OCI-LY3 (cell line): Measurements from ENCODE around the gene TTC8.

Source experiments
- H2AFZ ChIP-seq: fragments of 200-600, 300-600 bp; shearing (Covaris generic); 2 replicates; pipeline ENCODE4 v1.6.0; 2014; ENCODE audit warnings: antibody characterized with exemption, low read depth, low read length
- H3K27ac ChIP-seq: fragments of 200-600, 300-600 bp; sonication (generic); 2 replicates; pipeline ENCODE4 v1.5.1; 2014; ENCODE audit warnings: mild to moderate bottlenecking, low read length, moderate library complexity, mixed read lengths
- H3K27me3 ChIP-seq: fragments of 200-600, 300-600 bp; sonication (generic); 2 replicates; pipeline ENCODE4 v1.6.1; 2014; ENCODE audit warnings: low read depth, low read length, mixed read lengths
- H3K36me3 ChIP-seq: fragments of 200-600, 300-600 bp; sonication (generic); replicated peaks from 2 replicates; pipeline ENCODE3; 2014; ENCODE audit warnings: low read depth, low read length, mixed read lengths
- H3K4me1 ChIP-seq: fragments of 300-600, 200-600 bp; sonication (generic); 2 replicates; pipeline ENCODE4 v1.6.1; 2014; ENCODE audit warnings: low read length, mixed read lengths
- H3K4me2 ChIP-seq: fragments of 200-600, 300-600 bp; sonication (generic); 2 replicates; pipeline ENCODE4 v1.6.1; 2014; ENCODE audit warnings: low read length, mixed read lengths
- H3K4me3 ChIP-seq: fragments of 300-600, 200-600 bp; sonication (generic); 2 replicates; pipeline ENCODE4 v1.5.1; 2014; ENCODE audit warnings: antibody characterized with exemption, mild to moderate bottlenecking, low read length, moderate library complexity
- H3K79me2 ChIP-seq: fragments of 300-600, 200-600 bp; shearing (Covaris generic); 2 replicates; pipeline ENCODE4 v1.6.1; 2014; ENCODE audit warnings: mild to moderate bottlenecking, low read length, mixed read lengths
- H3K9ac ChIP-seq: fragments of 300-600, 200-600 bp; shearing (Covaris generic); 2 replicates; pipeline ENCODE4 v1.6.0; 2014; ENCODE audit warnings: mild to moderate bottlenecking, low read length, moderate library complexity
- H3K9me3 ChIP-seq: fragments of 200-600, 300-600 bp; shearing (Covaris generic); 2 replicates; pipeline ENCODE4 v1.6.1; 2014; ENCODE audit warnings: low read length, mixed read lengths; ENCODE audit not compliant: insufficient read depth
- H4K20me1 ChIP-seq: fragments of 200-600, 300-600 bp; sonication (generic); 2 replicates; pipeline ENCODE4 v1.6.1; 2016; ENCODE audit warnings: low read length, mixed read lengths; ENCODE audit not compliant: insufficient read depth
- EZH2phosphoT487 ChIP-seq: fragments of 200-600 bp; shearing (Covaris generic); IDR thresholded peaks from 2 replicates; pipeline ENCODE4 v1.6.1; 2018; ENCODE audit warnings: antibody characterized with exemption, mixed run types, low read depth
- TF ChIP-seq, protein P1 (sequence below): fragments of 200-600, 300-600 bp; sonication (generic); IDR thresholded peaks from 2 replicates; pipeline ENCODE4 v1.5.1; 2014; ENCODE audit warnings: antibody characterized with exemption, low read length, low read depth

TTC8 gene

DNA sequence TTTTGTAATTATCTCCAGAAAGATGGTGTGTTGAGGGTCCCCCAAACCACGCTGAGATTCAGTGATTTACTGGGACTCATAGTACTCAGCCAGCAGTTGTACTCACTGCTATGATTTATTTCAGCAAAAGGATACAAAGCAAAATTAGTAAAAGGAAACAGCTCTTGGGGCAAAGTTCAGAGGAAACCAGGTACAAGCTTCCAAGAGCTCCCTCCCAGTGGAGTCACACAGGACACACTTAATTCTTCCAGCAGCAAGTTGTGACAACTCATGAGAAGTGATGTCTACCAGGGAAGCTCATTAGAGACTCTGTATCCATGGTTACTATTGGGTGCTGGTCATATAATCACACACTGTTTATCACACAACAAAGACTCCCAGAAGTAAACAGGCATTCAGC, 38.7 kb downstream of the TTC8 start:
- no peak overlapping the region for H3K4me3 ChIP-seq
- H3K36me3 ChIP-seq = no peaks in the 10 kb centered on the region
- H4K20me1 ChIP-seq = no peaks in the 10 kb centered on the region
- no peak overlapping the region for H2AFZ ChIP-seq
- H3K9ac ChIP-seq = no peak overlapping the region
- H3K27me3 ChIP-seq = no peaks in the 10 kb centered on the region
- H3K4me2 ChIP-seq = no peak overlapping the region
- TF ChIP-seq EZH2phosphoT487 = no peak
- TF ChIP-seq, protein P1, sequence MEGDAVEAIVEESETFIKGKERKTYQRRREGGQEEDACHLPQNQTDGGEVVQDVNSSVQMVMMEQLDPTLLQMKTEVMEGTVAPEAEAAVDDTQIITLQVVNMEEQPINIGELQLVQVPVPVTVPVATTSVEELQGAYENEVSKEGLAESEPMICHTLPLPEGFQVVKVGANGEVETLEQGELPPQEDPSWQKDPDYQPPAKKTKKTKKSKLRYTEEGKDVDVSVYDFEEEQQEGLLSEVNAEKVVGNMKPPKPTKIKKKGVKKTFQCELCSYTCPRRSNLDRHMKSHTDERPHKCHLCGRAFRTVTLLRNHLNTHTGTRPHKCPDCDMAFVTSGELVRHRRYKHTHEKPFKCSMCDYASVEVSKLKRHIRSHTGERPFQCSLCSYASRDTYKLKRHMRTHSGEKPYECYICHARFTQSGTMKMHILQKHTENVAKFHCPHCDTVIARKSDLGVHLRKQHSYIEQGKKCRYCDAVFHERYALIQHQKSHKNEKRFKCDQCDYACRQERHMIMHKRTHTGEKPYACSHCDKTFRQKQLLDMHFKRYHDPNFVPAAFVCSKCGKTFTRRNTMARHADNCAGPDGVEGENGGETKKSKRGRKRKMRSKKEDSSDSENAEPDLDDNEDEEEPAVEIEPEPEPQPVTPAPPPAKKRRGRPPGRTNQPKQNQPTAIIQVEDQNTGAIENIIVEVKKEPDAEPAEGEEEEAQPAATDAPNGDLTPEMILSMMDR = no peak
- no peaks in the 10 kb centered on the region for H3K4me1 ChIP-seq
- no peak overlapping the region for H3K27ac ChIP-seq
- no peaks in the 10 kb centered on the region for H3K79me2 ChIP-seq
- no peaks in the 10 kb centered on the region for H3K9me3 ChIP-seq

DNA sequence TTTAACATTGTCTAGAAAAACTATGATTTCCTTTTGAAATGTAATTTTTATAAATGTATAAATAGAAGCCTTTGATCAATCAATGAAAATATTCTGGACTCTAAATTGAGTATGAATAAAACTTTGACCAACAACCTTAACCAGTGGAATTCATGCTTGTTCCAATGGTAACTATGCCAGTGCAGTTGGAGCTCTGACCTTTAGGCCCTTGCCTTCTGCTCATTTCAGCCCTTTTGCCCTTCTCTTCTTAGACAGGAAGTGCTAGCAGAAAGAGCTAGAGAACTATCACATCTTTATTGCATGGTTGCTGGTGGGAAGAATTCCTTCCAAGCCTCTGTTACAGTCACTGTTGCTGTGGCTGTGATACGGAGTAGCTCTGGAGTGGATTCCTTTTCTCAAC, 39.7 kb downstream of the TTC8 start:
- Histone ChIP-seq H3K36me3 (no peaks in the 10 kb centered on the region), H2AFZ (no peak overlapping the region), H4K20me1 (no peaks in the 10 kb centered on the region), H3K79me2 (no peaks in the 10 kb centered on the region), H3K27ac (no peak overlapping the region), H3K9me3 (no peaks in the 10 kb centered on the region), H3K9ac (no peak overlapping the region), H3K4me2 (no peak overlapping the region), H3K27me3 (no peaks in the 10 kb centered on the region), H3K4me3 (no peak overlapping the region), H3K4me1 (no peaks in the 10 kb centered on the region)
- TF ChIP-seq, protein P1 = no peak
- TF ChIP-seq EZH2phosphoT487 = no peak

DNA sequence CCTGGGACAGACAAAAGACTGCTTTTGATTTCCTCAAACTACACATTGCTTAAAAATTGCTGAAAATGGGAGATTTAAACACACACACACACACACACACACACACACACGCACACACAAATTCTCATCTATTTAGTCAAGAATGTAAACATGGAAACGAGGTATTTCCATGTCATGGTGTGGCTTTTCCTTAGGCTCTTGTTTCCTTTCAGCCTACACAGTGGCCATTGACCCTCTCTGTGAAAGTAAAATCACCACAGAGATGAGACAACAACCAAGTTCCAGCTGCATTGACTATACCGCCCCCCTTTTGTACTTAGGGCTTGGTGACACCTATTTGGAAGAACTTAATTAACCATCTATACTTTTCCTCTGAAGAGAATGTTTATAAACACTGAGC, 41.9 kb downstream of the TTC8 start:
- no peaks in the 10 kb centered on the region for H3K9me3 ChIP-seq
- H3K36me3 ChIP-seq = no peaks in the 10 kb centered on the region
- no peak overlapping the region for H2AFZ ChIP-seq

DNA sequence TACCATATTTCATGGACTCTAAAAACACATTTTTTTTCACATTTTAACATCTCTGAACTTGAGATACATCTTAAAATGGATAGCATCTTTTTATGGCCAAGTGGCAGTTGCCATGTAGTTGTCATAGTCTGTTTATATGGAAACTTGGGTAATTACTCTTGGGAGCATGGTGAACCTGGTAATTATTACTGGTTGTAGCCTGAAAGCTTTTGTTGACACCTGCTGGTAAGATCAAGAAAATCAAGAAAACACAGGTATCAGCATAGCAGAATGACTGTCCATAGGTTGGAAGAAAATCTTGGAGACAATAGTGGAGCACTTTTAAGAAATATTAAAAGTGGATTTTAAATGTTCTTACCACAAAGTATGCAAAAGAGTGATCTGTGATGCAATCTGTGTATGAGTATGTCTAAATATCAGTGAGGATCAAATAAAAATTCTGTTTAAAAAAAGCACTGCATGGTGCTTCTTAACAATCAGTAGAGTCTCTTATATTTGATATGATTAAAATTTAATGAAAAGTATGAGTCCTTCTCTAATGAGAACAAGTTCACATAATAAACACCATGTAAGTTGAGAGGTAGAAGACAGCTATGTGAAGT, 44.2 kb downstream of the TTC8 start:
- no peak overlapping the region for H3K4me3 ChIP-seq
- no peaks in the 10 kb centered on the region for H3K9me3 ChIP-seq
- H2AFZ ChIP-seq = no peak overlapping the region
- no peaks in the 10 kb centered on the region for H3K4me1 ChIP-seq
- H3K27ac ChIP-seq = no peak overlapping the region
- H3K4me2 ChIP-seq = no peak overlapping the region
- TF ChIP-seq EZH2phosphoT487 = no peak
- TF ChIP-seq, protein P1 = peak; percentile 66
- no peaks in the 10 kb centered on the region for H3K36me3 ChIP-seq
- no peaks in the 10 kb centered on the region for H3K79me2 ChIP-seq
- H4K20me1 ChIP-seq = no peaks in the 10 kb centered on the region
- H3K9ac ChIP-seq = no peak overlapping the region
- no peaks in the 10 kb centered on the region for H3K27me3 ChIP-seq

More for the DNA sequence above, 41.9 kb downstream of the TTC8 start:
- Histone ChIP-seq H4K20me1 (no peaks in the 10 kb centered on the region), H3K79me2 (no peaks in the 10 kb centered on the region), H3K4me3 (no peak overlapping the region), H3K4me2 (no peak overlapping the region), H3K4me1 (no peaks in the 10 kb centered on the region), H3K27me3 (no peaks in the 10 kb centered on the region), H3K9ac (no peak overlapping the region), H3K27ac (no peak overlapping the region)
- no peak for TF ChIP-seq EZH2phosphoT487
- TF ChIP-seq, protein P1 = no peak
